Bronchial epithelial cell (primary cell): ENCODE results near the gene NLGN1. TPM values are rescaled to one million over a fixed set of nuclear protein-coding genes. Genes with fewer than 3 reads are reported as not detected.

Experiments used
- DNase-seq: peaks from one replicate; pipeline ENCODE4 v3.0.0-alpha.2; 2010; ENCODE audit warnings: low read depth
- FAIRE-seq: peaks from 2 replicates; lab custom pipeline; 2011; peaks lifted over from hg19 to GRCh38; lab: Jason Lieb, UNC
- H3K27me3 ChIP-seq: 2 replicates; pipeline ENCODE4 v1.5.1; 2011; ENCODE audit warnings: low read length; ENCODE audit not compliant: control insufficient read depth, insufficient read depth
- H3K36me3 ChIP-seq: 2 replicates; pipeline ENCODE4 v1.5.1; 2011; ENCODE audit warnings: low read length; ENCODE audit not compliant: control insufficient read depth, insufficient read depth
- H3K4me3 ChIP-seq: 2 replicates; pipeline ENCODE4 v1.5.1; 2011; ENCODE audit warnings: mild to moderate bottlenecking, low read depth, low read length, control low read depth
- total RNA-seq: library from RNA; depleted of rRNA; stranded (reverse); fragments of >200 nt; gene quantifications from 2 replicates; pipeline ENCODE4 v1.2.1, GENCODE V29; 2014
- TF ChIP-seq, protein P1 (sequence below): IDR thresholded peaks from 2 replicates; pipeline ENCODE4 v1.5.1; 2011; ENCODE audit warnings: mild to moderate bottlenecking, moderate library complexity, low read length, control low read depth, inconsistent platforms; ENCODE audit not compliant: insufficient read depth, severe bottlenecking

The NLGN1 gene
- total RNA-seq, 1 donor from 2014 or later: under 0.01 TPM

DNA sequence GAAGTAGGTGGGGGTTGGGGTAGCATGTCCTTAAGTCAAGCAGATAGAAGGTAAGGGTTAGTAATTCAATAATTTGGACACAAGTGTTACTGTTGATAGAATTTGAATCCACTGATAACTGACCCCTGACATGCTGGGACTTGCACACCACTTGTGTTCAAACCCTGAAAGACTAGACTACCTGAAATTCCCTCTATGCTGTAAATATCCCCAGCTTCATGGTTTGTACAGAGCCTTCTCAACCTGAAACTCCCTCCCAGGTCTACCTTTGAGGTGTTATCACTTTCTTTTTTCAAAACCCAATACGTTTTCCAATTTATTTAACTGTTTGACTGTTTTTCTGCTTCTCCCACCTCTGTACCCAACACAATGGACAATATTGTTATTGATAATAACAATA, 459.6 kb downstream of the NLGN1 start:
- DNase-seq (no peak), FAIRE-seq (no peak)
- H3K4me3 ChIP-seq: no peak overlapping the region
- H3K27me3 ChIP-seq: no peaks in the 10 kb centered on the region
- H3K36me3 ChIP-seq: no peaks in the 10 kb centered on the region
- TF ChIP-seq, protein P1, sequence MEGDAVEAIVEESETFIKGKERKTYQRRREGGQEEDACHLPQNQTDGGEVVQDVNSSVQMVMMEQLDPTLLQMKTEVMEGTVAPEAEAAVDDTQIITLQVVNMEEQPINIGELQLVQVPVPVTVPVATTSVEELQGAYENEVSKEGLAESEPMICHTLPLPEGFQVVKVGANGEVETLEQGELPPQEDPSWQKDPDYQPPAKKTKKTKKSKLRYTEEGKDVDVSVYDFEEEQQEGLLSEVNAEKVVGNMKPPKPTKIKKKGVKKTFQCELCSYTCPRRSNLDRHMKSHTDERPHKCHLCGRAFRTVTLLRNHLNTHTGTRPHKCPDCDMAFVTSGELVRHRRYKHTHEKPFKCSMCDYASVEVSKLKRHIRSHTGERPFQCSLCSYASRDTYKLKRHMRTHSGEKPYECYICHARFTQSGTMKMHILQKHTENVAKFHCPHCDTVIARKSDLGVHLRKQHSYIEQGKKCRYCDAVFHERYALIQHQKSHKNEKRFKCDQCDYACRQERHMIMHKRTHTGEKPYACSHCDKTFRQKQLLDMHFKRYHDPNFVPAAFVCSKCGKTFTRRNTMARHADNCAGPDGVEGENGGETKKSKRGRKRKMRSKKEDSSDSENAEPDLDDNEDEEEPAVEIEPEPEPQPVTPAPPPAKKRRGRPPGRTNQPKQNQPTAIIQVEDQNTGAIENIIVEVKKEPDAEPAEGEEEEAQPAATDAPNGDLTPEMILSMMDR: no peak

DNA sequence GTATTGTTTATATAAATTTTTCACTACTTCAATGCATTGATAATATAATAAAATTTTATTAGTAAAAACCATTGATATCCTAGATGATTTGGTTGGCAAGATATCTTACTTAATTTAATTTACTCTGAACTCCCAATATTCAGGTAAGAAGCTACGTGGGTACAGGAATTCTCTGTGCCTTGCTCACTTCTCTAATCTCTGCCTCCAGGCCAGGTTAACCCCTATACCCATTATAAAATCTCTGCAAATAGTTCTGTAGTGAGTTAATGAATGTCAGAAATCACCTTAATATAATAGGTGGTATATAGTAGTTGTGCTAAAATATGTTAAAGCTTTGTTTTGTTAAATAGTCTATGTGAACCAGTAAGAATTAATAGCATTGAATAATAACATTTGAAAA, 465.2 kb downstream of the NLGN1 start:
- no peaks in the 10 kb centered on the region for H3K27me3 ChIP-seq
- H3K4me3 ChIP-seq: no peak overlapping the region
- no peak for FAIRE-seq
- H3K36me3 ChIP-seq: no peaks in the 10 kb centered on the region
- TF ChIP-seq, protein P1: no peak
- DNase-seq: no peak

DNA sequence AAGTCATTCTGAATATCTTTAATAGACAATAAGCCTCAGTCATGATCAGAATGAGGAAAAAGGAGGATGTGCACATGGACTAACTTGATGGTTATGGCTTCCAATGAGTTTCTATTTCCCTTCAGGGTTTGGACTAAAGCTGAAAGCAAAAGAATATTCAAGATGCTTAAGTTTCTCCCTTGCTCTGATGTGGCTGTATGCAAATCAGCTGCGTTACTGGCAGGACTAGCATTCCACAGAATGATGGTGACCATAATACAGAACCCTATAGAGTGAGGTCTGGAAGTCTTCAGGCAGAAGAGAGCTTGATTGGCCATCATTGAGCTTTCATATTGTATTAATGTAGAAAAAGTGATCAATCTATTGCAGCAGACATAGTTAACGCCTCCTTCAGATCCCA, 466.0 kb downstream of the NLGN1 start:
- no peaks in the 10 kb centered on the region for H3K36me3 ChIP-seq
- TF ChIP-seq, protein P1: no peak
- no peak overlapping the region for H3K4me3 ChIP-seq
- FAIRE-seq (no peak), DNase-seq (no peak)
- H3K27me3 ChIP-seq: no peaks in the 10 kb centered on the region

DNA sequence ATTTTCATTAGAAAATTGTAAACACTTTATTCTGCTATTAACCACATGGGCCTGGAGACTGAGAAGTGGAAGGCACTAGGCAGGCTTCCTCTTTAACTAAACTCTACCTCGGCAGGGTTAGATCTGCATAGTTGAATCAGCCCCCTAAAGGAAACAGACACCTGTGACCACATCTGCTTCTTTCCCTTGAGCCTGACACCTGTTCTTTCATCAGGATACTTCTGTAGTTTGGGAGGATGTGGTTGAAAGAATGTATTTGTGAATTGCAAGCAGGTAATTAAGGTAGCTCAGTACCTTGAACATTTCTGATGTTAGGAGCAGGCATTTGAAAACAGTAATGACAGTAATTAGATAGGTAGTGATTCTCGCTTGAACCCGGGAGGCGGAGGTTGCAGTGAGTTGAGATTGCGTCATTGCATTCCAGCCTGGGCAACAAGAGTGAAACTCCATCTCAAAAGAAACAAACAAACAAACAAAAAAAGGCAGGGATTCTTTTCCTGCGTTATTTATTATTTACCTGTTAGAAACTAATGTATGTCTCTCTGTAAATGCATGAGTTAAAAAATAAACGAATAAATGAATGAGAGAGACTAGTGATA, 468.5 kb downstream of the NLGN1 start:
- DNase-seq (no peak), FAIRE-seq (no peak)

DNA sequence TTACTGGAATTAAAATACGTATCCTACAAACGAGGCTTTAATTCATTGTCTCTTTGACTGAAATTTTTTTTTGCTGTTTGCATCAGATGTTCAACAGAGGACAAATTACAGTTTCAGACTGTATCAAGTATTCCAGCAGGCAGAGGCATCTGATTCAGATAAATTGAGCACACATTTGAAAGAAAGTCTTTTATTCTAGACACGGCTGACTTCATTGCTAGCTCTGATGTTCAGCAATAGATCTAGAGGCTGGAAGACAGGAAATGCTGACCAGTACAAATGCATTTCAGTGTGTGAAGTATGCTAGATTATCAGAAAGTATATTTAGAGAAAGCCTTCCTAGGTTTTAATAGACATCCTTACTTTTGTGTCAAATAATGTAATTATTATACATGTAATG, 472.2 kb downstream of the NLGN1 start:
- H3K36me3 ChIP-seq: no peaks in the 10 kb centered on the region
- FAIRE-seq (no peak), DNase-seq (no peak)
- no peaks in the 10 kb centered on the region for H3K27me3 ChIP-seq
- H3K4me3 ChIP-seq: no peak overlapping the region
- TF ChIP-seq, protein P1: no peak

More for the DNA sequence above, 468.5 kb downstream of the NLGN1 start:
- Histone ChIP-seq H3K27me3 (no peaks in the 10 kb centered on the region), H3K4me3 (no peak overlapping the region), H3K36me3 (no peaks in the 10 kb centered on the region)
- TF ChIP-seq, protein P1: no peak

DNA sequence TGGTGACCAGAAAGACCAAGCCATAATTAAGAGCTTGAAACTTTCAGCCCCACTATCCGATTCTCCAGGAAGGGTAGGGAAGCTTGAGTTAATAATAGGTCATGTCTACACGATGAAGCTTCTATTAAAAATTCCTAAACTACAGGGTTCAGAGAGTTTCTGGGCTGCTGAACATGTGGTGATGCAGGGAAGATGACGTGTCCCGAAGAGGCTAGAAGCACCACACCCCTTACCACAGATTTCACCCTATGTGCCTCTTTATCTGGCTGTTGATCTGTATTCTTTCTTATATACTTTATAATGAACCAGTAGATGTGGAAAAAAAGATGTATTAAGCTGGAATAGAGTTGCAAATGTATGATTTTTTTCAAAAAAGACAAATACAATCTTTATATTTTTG, 473.4 kb downstream of the NLGN1 start:
- TF ChIP-seq, protein P1: no peak
- DNase-seq: no peak
- H3K36me3 ChIP-seq: no peaks in the 10 kb centered on the region
- H3K4me3 ChIP-seq: no peak overlapping the region
- no peak for FAIRE-seq
- no peaks in the 10 kb centered on the region for H3K27me3 ChIP-seq
